K562 (cell line): ENCODE results near the gene SMAD7. TPM values are rescaled to one million over a fixed set of nuclear protein-coding genes. Genes with fewer than 3 reads are reported as not detected.

Experiments used
- KDM5B ChIP-seq: fragments of 200-600 bp; sonication (generic); IDR thresholded peaks from 2 replicates; pipeline ENCODE4 v1.6.1; 2012; ENCODE audit warnings: low read depth, mild to moderate bottlenecking, moderate library complexity, low read length, control low read depth, inconsistent platforms; ENCODE audit not compliant: insufficient replicate concordance
- MCM3 ChIP-seq: fragments of 450-650 bp; IDR thresholded peaks from 2 replicates; pipeline ENCODE4 v1.6.1; 2016
- ZNF318 ChIP-seq, 2 experiments: fragments of 450-650 bp; IDR thresholded peaks; 2 replicates each; pipeline ENCODE4 v1.6.1; 2016; ENCODE audit warnings: mild to moderate bottlenecking in 2 of 2, borderline replicate concordance in 1 of 2, low read depth in 1 of 2, moderate library complexity in 1 of 2
- polyA plus RNA-seq, 8 experiments: library from polyadenylated mRNA; depleted of rRNA in 4 of 8; stranded (reverse) in 5 of 8; unstranded in 3 of 8; fragments of >200 nt; fragmentation: Nextera tagmentation in 2 of 8; fragmentation: Illumina TruSeq in 1 of 8; extraction: Ambion mirVana in 2 of 8; extraction: Trizol in 1 of 8; gene quantifications; 2 replicates each; pipeline versions ENCODE4 v1.2.1 to v1.2.3, GENCODE V29; 2011 to 2014; ENCODE audit warnings: inconsistent platforms in 1 of 8, missing spikeins in 1 of 8
- total RNA-seq, 7 experiments: library from RNA; depleted of rRNA in 6 of 7; stranded (reverse); fragments of >200 nt in 6 of 7; fragmentation: Illumina TruSeq in 2 of 7; extraction: Trizol in 2 of 7; gene quantifications; 2 replicates each; pipeline versions ENCODE4 v1.2.1 to v1.2.3, GENCODE V29; 2011 to 2021; ENCODE audit warnings: low replicate concordance in 1 of 7
- TF ChIP-seq, protein P1 (sequence below), 2 experiments: IDR thresholded peaks; 2 replicates each; pipeline ENCODE4 v1.6.1; 2011; ENCODE audit warnings: borderline replicate concordance in 1 of 2, control low read depth in 1 of 2, low read depth in 1 of 2, low read length in 1 of 2, mild to moderate bottlenecking in 1 of 2, mixed read lengths in 1 of 2, moderate library complexity in 1 of 2; ENCODE audit not compliant: insufficient read depth in 1 of 2, insufficient read length in 1 of 2, poor library complexity in 1 of 2, severe bottlenecking in 1 of 2; ENCODE audit errors: extremely low read depth in 1 of 2
- TF ChIP-seq, protein P2 (sequence below), 2 experiments: fragments of 450-650 bp in 1 of 2; sonication (generic) in 1 of 2; formaldehyde crosslinking in 1 of 2; IDR thresholded peaks; 2 replicates each; pipeline versions ENCODE4 v1.7.1 to v1.9.0; 2016 to 2022; ENCODE audit warnings: inconsistent platforms in 1 of 2, mild to moderate bottlenecking in 1 of 2, missing genetic modification reagents in 1 of 2

The SMAD7 gene
- total and polyA plus RNA-seq, 9 of the 15 experiments (the other 6 are each of a cell fraction or from before 2014, with no cell fraction given): 0.13 to 3.0 (median 1.6) TPM

DNA sequence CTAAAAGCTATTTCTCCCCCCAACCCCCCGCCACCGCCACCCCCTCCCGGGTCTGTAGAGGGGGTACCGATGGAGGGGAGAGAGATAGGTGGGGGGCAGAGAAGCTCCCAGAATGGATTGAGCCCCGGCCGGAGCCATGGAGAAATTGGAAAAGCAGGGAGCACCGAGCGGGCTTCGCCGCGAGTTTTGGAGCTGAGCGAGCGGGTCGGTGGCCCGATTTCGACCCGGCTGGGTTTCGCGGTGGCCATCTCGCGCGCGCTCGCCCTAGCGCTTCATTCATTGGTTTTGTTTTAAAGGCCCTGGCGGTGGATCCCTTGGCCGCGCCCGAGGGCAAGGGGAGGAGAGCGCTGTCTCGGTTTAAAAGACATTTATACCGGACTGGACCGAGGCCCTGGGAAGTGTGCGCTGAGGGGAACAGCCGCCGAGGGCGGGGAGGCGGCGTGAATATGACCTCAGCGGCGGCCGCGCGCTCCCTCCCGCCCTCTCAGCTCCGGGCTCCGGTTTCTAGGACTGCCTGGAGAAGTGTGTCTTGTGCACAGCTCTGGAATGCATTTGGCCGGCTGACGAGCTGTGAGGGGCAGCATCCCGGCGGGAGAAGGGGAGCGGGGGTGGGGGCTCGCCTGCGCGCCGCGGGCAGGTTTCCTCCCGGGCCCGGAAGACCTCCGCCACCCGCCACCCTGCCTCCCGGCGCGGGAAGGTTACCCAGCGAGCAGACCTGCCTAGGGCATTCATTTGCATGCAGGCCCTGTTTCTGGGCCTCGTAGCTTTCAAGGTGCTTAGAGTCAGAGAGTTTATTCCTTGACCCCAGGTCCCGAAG lies 1.7 kb upstream of the SMAD7 start (continued):
- TF ChIP-seq ZNF318 (IDR thresholded peaks at IDR 0.05; ENCODE audit: borderline replicate concordance in 1 of 2, low read depth in 1 of 2) (no peak), KDM5B (peak; percentile 59), MCM3 (no peak)
- TF ChIP-seq, protein P1, sequence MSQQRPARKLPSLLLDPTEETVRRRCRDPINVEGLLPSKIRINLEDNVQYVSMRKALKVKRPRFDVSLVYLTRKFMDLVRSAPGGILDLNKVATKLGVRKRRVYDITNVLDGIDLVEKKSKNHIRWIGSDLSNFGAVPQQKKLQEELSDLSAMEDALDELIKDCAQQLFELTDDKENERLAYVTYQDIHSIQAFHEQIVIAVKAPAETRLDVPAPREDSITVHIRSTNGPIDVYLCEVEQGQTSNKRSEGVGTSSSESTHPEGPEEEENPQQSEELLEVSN (IDR thresholded peaks at IDR 0.05; ENCODE audit: borderline replicate concordance in 1 of 2, extremely low read depth in 1 of 2, insufficient read depth in 1 of 2, insufficient read length in 1 of 2, low read depth in 1 of 2, low read length in 1 of 2, poor library complexity in 1 of 2, severe bottlenecking in 1 of 2): peak; percentile 54 to 84
- TF ChIP-seq, protein P2, sequence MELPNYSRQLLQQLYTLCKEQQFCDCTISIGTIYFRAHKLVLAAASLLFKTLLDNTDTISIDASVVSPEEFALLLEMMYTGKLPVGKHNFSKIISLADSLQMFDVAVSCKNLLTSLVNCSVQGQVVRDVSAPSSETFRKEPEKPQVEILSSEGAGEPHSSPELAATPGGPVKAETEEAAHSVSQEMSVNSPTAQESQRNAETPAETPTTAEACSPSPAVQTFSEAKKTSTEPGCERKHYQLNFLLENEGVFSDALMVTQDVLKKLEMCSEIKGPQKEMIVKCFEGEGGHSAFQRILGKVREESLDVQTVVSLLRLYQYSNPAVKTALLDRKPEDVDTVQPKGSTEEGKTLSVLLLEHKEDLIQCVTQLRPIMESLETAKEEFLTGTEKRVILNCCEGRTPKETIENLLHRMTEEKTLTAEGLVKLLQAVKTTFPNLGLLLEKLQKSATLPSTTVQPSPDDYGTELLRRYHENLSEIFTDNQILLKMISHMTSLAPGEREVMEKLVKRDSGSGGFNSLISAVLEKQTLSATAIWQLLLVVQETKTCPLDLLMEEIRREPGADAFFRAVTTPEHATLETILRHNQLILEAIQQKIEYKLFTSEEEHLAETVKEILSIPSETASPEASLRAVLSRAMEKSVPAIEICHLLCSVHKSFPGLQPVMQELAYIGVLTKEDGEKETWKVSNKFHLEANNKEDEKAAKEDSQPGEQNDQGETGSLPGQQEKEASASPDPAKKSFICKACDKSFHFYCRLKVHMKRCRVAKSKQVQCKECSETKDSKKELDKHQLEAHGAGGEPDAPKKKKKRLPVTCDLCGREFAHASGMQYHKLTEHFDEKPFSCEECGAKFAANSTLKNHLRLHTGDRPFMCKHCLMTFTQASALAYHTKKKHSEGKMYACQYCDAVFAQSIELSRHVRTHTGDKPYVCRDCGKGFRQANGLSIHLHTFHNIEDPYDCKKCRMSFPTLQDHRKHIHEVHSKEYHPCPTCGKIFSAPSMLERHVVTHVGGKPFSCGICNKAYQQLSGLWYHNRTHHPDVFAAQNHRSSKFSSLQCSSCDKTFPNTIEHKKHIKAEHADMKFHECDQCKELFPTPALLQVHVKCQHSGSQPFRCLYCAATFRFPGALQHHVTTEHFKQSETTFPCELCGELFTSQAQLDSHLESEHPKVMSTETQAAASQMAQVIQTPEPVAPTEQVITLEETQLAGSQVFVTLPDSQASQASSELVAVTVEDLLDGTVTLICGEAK (IDR thresholded peaks at IDR 0.05): 0 out of 2 replicates have a peak, but pooled peaks have one; percentile 24
- TF ChIP-seq, protein P2 (CRISPR knock-in tag; IDR thresholded peaks at IDR 0.05): no peak
